GM19238 (cell line): ENCODE data around the gene HIP1R.
"Not testable (repeated sequence)": the region's sequence is repeated elsewhere in the genome, so short reads cannot be mapped to it uniquely, and the experiment has no call there.

Experiments used
- DNase-seq: peaks from one replicate; pipeline ENCODE4 v3.0.0; 2011; ENCODE audit warnings: low spot score; ENCODE audit not compliant: insufficient read length

The HIP1R gene

GRCh38 chr12:122872815-122873361 lies 37.6 kb downstream of the HIP1R start:
- no peak for DNase-seq

GRCh38 chr12:122873540-122873939 lies 38.3 kb downstream of the HIP1R start:
- no peak for DNase-seq

DNA sequence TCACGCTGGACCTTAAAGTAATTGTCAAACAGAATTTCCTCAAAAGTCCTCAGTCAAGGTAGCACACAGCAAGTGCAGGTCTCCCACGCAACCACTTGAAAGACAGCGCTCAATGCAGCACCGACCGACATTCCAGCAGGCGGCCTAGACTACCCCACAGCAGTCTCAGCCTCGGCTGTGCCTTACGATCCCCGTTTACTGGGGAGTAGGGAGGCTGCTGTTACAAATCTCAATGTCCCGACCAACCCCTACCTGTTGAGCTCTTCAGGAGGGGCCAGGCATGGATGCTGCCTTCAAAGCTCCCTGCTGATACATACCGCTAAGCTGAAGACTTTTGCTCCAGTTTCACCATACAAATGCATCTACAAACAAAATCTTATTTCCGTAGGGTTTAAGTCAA lies 38.8 kb downstream of the HIP1R start:
- no peak for DNase-seq

DNA sequence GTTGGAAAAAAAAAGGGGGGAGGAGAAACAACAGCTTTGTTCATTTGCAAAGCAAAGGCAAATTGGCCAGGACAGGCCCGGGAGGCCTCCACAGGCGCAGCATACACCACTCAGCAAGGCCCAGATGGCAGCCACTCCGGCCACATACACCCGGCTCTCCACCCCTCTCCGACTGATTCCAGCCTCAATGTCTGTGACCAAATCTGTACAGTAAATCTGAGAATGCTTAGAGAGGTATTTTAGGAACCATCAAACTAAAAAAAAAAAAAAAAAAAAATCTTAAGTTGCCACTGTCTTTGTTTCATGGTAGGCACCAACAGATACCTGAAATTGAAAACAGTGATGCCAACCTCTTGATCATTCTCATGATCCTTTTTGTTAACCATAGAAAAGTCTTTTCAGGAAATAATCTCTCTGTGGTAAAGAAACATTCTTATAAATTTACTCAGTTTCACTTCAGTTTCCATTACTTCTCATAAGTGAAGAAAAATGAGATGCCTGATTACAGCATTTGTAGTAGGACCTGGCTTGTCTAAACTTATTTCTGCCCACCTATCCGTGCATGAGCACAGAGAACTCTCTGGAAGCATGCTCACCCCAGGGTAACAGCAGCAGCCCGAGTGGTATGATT lies 40.4 kb downstream of the HIP1R start:
- no peak for DNase-seq

DNA sequence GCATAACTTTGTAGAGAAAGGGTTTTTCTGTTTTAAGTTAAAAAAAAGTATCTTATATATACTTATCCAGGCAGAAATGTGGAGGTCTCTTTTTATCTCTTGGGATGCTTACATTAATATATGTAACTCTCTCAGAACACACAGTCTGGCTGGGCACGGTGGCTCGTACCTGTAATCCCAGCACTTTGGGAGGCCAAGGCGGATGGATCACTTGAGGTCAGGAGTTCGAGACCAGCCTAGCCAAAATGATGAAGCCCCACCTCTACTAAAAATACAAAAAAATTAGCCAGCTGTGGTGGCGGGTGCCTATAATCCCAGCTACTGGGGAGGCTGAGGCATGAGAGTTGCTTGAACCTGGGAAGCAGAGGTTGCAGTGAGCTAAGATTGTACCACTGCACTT lies 41.0 kb downstream of the HIP1R start:
- not testable (repeated sequence) for DNase-seq

- no peak for DNase-seq
These were observed 41.5 kb downstream of the HIP1R start for GRCh38 chr12:122876731-122877130.

GRCh38 chr12:122878780-122879612 lies 43.7 kb downstream of the HIP1R start:
- DNase-seq, result no peak

DNA sequence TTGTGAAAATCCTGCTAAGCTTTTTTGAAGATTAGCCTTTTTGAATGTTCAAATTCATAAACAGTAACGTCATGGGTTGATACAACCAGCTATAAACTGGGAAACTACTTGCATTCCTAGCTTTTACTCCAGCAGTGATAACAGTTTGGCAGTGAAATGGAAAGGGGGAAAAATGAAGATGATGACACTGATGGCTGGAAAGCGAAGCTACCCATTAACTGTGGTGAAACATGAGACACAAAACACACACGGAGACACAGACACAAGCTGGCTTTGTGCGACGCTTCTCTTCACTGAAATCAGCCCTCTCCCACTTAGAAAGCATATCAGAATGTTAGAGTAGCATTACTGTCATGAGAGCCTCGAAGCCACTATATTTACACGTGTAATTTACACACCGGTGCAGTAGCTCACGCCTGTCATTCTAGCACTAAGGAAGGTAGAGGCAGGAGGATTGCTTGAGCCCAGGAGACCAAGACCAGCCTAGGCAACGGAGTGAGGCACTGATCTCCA lies 45.0 kb downstream of the HIP1R start:
- no peak for DNase-seq

- DNase-seq, result no peak
These were observed 45.4 kb downstream of the HIP1R start for GRCh38 chr12:122880668-122881067.

GRCh38 chr12:122882908-122883558 lies 47.8 kb downstream of the HIP1R start:
- DNase-seq, result no peak

GRCh38 chr12:122884091-122884826 lies 49.0 kb downstream of the HIP1R start:
- no peak for DNase-seq

GRCh38 chr12:122884860-122885259 lies 49.6 kb downstream of the HIP1R start:
- DNase-seq, result no peak

DNA sequence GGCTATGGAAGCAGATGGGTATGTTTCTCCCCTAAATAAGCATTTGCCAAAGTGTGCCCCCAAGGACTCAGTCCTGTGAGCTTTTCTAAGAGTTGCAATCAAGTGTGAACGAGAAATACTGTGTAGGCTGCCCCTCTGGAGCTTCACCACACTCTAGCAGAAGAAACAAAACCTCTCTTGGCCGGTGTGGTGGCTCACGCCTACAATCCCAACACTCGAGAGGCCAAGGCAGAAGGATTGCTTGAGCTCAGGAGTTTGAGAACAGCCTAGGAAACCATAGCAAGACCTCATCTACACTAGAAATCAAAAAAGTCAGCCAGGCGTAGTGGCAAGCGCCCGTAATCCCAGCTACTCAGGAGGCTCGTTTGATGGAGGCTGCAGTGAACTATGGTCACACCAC lies 50.9 kb downstream of the HIP1R start:
- DNase-seq, result no peak

DNA sequence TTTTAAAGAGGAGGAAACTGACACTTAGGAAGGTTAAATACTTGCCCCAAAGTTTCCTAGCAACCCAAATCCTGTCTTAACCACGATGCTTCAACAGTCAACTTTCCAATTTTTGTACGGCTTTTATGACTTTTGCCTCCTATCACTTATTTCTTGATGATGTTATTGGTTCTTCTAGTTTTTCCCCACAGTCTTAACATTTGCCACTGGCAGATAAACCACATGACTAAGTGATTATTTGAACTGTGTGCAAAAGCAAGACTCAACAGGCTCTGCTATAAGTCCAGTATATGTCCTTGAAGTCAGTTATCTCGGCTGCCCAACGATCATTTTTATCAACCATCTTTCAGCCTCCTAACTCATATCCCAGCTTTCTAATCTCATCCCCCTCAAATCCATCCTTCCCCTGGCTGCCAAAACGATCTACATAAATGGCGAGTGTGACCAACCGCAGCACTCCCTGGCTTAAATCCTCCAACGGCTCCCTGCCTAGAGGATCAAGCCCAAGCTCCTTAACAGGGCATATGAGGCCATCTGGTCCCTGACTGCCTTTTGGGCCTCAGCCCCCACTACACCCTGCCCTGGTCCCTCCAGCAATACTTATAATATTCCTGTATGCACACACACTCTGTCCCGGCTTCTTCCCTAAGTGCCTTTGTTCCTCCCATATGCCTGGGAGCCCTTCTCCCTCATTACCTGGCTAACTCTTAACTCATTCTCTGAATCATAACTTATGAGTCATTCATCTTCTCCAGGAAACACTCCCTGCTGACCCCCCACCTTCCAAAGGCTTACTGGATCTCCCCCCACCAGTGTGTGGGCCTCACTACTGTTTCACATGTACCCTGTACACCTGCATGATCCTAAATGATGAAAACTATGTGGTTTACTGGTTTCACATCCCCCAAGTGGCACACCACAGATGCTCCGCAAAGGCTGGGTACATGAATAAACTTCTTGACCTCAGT lies 51.9 kb downstream of the HIP1R start:
- peak; percentile 60 for DNase-seq

DNA sequence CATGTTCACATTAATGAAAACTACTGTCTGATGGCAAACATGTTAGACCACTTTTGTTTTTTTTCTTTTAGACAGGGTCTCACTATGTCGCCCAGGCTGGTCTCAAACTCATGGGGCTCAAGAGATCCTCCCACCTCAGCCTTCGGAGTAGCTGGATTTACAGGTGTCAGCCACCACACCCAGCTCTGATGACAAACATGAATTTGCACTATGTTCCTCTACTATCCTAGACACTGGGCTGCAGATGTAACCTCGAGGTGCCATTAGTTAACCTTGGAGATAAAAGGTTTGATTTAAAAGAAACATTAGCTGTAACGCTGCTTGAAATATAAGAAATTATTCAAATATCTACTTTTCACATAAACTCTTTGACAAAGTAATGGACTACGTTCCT lies 52.6 kb downstream of the HIP1R start:
- no peak for DNase-seq

DNA sequence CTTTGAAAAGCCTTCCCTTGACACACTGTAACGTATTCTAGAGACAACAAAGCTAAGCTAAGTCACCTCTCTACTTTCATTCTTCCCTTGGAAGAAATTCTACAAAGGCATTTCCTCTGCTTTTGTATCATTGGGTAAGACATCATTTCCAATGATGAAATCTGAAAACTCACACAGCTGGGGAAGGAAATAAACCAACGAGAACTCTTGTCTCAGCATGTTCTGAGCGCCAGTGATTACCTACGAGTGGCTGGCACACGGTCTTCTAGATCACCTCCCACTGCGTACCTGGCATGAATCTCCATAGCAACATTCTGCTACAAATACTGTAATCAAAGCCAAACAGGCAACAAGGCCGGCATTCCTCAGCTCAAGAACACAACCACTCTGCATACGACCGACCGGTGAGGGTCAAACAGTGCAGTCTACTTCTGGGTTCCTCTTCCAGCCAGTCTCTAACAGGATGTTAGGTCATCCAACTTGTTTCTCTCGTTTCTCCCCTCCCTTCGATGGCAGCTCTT lies 53.0 kb downstream of the HIP1R start:
- DNase-seq, result no peak

DNA sequence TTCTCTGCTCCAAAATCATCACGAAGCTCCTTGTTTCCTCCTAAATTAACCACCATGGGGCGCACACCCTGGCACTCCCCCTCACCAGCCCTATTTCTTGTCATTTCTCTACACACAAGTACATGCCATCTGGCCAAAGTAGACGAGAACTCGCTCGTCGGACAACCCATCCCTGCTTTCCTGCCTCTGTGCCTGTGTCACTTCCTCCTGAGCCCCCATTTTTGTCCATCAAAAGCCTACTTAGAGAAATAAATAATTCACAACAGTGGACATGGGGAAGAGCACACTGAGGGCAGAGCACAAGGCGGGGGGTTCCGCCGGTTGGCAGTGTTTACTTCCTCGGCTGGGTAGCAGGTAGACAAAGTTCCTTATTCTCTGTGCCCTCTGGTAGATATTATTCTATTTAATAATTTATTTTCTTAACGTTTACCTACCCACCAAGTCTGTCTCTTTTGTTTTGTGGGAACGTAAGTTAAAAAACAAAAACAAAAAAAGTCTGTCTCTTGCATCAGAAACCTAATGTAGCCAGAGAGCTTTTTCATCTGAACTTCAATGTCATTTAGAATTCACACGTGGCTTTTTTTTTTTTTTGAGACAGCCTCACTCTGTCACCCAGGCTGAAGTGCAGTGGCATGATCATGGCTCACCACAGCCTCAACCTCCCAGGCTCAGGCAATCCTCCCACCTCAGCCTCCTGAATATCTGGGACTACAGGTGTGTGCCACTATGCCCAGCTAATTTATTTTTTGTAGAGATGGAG lies 54.7 kb downstream of the HIP1R start:
- no peak for DNase-seq

- no peak for DNase-seq
These were observed 56.6 kb downstream of the HIP1R start for GRCh38 chr12:122891661-122892525.
